TTC549 (cell line): Measurements from ENCODE around the gene NTMT1.
"Not testable (repeated sequence)": the region's sequence is repeated elsewhere in the genome, so short reads cannot be mapped to it uniquely, and the experiment has no call there.

Experiments used
- FAIRE-seq: peaks from 2 replicates; lab custom pipeline; 2012; peaks lifted over from hg19 to GRCh38; lab: Jason Lieb, UNC

Gene NTMT1

DNA sequence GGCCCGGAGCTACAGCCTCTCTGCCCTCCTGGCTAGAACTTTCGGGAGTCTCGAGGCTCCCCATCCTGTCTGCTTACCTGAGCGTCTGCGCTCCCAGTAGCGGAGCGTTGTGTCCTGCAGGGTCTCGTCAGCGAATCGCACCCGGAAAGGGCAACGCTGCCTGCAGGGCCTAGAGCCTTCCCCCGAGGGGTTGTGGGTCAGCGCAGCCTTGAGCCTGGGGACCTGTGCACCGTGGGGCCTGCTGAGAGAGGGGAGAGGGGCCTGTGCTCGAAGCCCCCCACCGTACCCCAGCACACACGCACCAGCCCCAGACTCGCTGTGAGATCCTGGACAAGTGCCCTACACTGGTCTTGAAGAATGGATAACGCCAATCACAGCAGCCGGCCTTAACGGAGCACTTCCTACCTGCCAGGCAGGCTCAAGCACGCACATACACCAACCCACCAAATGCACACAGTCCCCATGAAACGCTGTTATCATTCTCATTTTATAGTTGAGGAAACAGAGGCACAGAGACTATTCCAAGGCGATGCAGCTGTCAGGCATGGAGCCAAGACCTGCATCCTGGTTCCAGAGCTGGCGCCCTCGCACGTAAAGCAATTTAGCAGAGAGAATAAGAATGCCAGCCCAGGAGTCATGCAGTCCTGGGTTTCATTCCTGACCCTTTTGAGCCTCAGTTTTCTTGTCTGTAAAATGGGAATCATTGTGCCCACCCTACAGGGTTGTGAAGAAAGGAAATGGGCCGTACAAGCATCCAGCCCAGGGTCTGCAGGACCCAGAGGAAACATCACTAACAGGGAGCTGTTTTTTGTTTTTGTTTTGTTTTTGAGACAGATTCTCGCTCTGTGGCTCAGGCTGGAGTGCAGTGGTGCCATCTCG, 10.3 kb upstream of the NTMT1 start:
- FAIRE-seq, result no peak

GRCh38 chr9:129617167-129617566, 8.8 kb upstream of the NTMT1 start:
- no peak for FAIRE-seq

- no peak for FAIRE-seq
Observed at GRCh38 chr9:129619787-129620668, 5.9 kb upstream of the NTMT1 start.

DNA sequence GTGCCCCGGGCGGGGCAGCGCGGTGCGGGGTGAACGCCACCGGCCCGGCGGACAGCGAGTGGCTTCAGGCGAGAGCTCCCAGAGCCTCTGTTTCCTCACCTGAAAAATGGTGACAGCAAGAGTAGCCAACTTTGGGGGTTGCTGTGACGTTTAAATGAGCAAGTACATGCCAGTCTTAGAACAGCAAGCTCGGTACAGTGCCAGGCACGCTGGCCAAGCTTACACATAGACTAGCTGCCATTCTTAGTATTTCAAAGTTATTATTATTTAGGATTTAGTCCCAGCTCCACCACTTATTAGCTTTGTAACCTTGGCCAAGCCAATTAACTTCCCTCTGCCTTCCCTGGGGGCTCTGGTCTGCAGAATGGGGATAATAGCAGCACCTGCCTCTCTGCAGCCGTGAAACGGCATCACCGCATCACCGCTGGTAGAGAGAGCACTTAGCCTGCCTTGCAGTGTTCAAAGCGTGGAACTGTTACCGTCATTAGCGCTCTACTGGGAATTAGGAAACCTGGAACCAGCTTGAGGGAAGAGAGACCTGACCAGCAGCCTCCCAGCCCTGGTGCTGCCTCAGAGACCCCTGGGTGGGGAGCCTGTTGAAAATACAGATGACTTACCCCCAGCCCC, 5.2 kb upstream of the NTMT1 start, which contains the start of gene C9orf50:
Gene C9orf50, minus strand, starts transcription at position 433 of the 627 bp plus-strand sequence. CDS start 527 bp downstream, outside the sequence.
- no peak for FAIRE-seq

- no peak for FAIRE-seq
Observed at GRCh38 chr9:129623331-129623730, 2.6 kb upstream of the NTMT1 start.

DNA sequence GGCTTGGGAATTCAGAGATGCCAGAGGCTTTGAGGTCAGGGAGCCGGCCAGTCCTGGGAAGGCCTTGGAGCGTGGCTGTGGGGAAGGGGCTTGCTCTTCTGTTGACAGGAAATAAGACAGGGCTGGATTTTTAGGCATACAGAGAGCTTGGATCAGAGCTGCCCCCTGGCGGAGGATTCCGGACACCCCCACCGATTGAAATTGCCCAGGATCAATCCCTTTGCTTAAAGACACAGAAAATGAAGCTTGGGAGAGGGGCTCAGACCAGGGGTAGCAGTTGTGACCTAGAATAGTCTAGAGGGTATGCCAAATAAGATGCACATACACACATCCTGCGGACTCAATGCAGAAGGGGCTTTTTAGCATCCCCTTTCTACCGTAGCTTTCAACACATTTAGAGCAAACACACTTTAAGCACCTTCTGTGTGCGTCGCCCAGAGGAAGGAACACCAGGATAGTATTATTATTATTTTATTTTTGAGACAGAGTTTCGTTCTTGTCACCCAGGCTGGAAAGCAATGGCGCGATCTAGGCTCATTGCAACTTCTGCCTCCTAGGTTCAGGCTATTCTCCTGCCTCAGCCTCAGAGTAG, 1.7 kb upstream of the NTMT1 start:
- no peak for FAIRE-seq

DNA sequence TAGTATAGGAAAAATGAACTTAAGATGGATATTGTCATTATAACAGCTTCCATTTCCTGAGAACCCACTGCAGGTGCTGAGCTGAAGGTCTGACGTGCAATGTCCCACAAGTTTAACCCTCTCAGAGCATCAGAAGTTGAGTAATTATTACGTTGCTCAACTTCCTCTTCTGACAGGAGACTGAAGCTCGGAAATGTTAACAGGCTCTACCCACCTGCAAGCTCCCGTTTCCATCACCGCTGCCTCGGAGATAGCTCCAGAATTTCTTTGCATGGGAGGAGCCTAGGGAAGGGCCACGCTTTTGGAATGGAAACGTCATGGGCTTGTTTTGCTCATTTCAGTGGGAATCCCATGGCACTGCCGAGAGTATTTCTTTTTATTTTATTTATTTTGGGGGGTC, 1.0 kb upstream of the NTMT1 start:
- FAIRE-seq, result no peak

- no peak for FAIRE-seq
Observed at GRCh38 chr9:129626625-129627284, 792 bp downstream of the NTMT1 start.

DNA sequence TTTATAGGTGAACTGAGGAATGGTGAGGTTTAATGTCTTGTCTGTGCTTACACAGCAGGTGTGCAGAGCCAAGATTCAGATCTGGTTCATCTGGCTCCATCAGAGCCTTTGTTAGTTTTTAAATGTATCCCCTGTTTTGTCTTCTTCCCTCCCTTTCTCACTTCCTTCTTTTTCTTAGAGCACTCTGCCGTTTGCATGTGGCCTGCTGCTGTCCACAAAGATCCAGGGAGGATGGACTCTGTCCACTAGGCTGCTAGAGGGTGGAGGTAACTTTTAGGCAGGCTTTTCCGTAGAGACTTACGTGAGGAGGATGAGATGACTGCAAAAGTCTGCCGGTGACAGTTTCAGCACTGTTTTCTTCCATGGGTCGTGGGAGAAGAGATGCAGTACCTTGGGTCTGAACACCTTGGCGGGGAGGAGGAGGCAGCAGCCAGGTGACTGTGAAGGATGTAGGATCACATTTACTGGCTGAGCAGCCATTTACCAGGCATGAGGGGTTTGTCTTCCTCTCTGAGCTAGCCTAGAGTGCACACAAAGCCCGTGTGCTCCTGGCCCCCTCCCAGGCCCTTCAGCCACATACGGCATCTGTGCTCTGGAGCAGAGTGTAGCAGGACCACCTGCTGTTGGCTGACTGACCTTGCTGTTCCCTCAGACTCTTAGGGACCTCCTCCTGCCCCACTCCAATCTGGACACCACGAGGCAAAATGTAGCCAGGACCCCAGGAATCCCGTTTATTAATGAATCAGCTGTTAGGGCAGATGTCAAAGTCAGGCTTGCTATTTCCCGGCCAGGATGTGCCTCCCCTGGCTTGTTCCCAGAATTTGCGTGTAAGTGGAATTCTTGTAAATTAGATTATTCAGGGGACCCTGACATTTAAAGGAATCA, 1.8 kb downstream of the NTMT1 start:
- no peak for FAIRE-seq

GRCh38 chr9:129628709-129629108, 2.7 kb downstream of the NTMT1 start:
- no peak for FAIRE-seq

- FAIRE-seq, result no peak
Observed at GRCh38 chr9:129629251-129629820, 3.4 kb downstream of the NTMT1 start.

- no peak for FAIRE-seq
Observed at GRCh38 chr9:129630967-129631673, 5.2 kb downstream of the NTMT1 start.

DNA sequence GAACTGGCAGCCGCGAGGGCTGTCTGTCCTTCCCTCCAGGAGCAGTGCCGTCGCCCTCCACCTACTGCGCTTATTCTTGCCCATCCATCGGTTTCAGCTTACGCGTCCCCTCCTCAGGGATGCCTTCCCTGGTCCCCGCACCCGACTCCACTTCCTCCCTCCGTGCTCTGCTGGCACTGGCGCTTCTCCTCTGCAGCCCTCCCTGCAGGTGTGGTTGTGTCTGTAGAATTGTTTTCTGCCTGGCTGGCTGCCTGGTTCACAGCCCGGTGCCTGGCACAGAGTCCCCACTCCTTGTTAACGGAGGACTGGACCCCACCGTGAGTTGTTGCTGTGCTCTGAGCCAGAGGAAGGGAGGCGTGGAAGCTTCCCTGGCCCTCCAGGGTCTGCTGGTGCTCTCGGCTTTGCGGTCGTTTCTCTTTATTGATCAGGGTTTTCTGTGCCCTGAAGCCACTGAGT, 5.7 kb downstream of the NTMT1 start:
- FAIRE-seq, result no peak

DNA sequence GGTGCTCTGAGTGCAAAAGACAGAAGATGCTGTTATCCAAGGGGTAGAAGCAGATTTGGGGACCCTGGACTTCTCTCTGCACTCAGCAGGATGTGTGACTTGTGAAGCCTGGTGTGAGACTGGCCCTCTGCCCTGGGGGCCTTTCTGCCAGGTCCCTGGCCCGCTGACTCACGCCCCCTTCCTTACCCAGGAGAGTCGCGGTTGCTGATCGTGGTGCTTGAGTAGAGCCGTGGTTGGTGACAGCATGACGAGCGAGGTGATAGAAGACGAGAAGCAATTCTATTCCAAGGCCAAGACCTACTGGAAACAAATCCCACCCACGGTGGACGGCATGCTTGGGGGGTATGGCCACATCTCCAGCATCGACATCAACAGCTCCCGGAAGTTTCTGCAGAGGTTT, 6.5 kb downstream of the NTMT1 start:
- FAIRE-seq, result no peak

DNA sequence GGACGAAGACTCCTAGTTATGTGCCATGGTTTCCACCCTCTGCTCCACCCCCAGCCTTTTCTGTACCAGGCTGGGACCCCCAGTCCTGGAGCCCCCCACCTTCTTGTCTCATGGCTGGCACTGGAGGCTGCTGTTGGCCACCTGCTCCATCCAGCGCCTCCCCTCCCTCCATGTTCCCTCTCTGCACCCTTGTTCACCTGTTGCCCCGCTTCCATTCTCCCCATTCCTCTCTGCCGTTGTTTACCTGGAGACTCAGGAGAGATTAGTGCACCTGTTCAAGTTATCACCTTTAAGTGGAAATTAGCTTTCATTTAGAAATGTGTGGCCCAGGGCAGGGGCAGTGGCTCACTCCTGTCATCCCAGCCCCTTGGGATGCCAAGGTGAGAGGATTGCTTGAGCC, 7.2 kb downstream of the NTMT1 start:
- no peak for FAIRE-seq

DNA sequence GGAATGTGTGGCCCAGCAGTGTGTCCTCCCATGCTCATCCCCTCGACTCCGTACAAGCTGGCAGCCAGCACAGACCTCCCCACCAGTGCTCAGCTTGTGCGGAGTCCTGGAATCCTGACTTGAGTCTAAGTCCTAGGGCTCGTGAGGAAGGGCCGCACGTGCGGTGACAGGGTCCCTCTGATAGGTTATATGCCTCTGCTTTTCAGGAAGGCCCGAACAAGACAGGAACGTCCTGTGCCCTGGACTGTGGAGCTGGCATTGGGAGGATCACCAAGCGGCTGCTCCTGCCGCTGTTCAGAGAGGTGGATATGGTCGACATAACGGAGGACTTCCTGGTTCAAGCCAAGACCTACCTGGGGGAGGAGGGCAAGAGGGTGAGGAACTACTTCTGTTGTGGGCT, 7.9 kb downstream of the NTMT1 start:
- FAIRE-seq, result no peak

DNA sequence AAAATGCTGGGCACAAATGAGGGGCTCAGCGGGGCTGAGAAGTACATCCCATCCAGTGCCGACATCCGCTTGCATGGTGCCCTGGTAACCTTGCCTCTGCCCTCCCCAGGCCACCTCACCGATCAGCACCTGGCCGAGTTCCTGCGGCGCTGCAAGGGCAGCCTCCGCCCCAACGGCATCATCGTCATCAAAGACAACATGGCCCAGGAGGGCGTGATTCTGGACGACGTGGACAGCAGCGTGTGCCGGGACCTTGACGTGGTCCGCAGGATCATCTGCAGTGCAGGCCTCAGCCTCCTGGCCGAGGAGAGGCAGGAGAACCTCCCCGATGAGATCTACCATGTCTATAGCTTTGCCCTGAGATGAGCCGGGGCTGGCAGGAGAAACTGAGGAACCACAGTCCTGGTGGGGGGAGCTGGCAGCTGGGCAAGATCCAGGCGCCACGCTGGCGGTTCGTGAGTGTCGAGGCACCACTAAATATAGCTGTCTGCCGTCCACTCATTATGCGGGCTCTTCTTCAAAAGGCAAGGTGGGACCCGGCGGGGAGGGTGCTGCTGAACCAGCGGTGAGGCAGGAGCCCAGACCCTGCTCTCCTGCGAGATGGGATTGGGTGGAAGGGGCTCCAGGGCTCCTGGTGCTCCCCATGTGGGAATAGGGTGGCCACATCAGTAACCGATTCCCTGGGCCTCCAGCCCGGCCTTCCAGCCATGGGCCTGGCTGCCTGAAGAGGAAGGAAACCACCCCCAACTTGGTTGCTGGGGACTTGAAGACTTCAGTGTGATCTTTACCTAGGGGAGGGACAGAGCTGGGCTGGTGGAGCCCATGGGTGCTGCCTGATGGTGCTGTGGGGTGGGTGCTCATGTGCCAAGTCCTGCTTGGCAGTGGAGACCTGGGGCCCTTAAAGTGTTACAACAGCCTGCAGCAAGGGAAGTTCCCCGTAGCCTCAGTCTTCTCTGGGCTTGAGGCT, 9.4 kb downstream of the NTMT1 start:
- no peak for FAIRE-seq

- FAIRE-seq, result not testable (repeated sequence)
Observed at GRCh38 chr9:129636343-129636742, 10.4 kb downstream of the NTMT1 start.
